Brain pericyte (primary cell): Measurements from ENCODE around the gene CRLF1.
"Not testable (repeated sequence)": the region's sequence is repeated elsewhere in the genome, so short reads cannot be mapped to it uniquely, and the experiment has no call there.

Source experiments
- DNase-seq: peaks from one replicate; pipeline ENCODE4 v3.0.0-alpha.2; 2012; ENCODE audit warnings: low read depth, low spot score

CRLF1 gene

DNA sequence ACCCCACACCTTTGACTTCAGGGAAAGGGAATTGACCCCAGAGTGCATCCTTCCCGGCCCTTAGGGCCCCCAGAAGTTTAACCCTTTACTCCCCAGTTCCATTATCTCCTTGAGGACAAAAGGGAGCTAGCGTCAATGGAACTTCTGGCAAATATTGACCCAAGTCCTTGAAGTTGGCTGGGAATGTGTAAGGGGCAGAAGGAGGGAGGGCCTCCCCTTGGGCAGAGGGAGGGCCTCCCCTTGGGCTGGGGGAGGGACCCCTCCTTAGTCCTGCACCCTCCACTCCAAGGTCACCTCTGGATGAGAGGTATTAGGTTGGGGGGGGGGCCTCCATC lies 3.1 kb upstream of the CRLF1 start:
- no peak for DNase-seq

DNA sequence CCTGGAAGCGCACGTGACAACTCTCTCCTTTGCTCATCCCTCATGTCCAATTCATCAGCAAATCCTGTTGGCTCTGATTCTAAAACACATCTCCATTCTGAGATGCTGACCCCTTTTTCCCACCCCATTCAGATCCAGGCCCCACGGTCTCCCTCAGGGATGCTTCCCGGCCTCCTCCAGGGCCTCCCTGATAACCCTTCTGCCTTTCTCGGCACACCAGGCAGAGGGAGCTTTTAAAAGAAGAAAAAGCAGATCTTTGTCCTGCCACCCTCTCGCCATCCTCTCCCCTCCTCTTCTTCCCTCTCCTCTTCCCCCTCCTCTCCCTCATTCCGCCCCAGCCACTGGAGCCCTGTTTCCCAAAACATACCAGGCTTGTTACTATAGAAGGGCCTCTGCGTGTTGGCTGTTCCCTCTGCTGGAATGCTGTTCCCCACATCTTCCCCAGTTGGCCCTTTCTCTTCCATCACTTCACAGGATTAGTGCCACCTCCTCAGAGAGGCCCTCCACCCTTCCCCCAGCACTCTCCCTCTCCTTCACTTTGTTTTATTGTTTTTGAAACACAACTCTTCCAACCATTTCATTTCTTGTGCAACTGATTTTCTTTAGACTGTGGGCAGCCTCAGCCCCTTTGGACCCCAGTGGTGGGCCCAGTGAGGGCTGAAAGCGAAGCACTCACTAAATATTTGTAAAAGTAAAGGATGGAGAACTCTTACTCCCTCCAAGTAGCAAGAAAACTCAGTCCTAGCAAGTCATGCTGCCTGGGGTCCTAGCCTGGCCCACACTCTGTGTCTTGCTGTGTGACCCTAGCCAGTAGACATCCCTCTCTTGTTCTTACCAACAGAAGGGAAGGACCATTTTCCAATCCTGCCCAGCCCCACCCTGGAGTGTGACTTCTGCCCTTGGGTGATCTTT lies 2.5 kb upstream of the CRLF1 start:
- DNase-seq: no peak

DNA sequence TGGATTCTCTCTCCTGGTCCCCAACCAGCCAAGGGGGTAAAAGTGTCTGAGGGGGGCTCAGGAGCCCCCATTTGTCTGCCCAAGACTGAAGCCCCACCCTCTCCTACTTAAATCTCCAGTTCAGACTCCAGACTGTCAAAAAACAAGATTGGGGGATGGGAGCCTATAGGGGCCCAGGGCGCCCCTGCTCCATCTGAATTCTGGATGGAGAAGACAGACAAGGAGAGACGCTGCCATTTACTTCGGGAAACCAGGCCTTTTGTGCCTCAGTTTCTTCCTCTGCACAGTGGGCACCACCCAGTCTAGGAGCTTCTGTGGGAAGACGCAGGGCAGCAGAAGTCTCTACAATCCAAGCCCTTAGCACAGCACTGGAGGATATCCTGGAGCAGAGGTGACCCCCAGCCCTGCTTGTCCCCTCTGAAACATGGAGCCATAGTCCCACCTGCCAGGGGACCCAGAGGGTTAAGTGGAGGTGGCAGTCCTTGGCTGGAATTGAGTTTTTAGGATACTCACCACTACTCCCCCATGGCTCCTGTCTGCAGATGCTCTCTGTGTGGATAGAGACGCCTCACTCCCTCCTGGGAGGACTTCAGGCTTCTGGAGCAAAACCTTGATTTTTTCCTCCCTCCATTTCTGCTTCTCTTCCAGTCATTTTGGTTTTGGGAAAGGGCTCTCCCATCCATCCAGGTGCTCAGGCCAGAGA lies 1.7 kb upstream of the CRLF1 start:
- no peak for DNase-seq

DNA sequence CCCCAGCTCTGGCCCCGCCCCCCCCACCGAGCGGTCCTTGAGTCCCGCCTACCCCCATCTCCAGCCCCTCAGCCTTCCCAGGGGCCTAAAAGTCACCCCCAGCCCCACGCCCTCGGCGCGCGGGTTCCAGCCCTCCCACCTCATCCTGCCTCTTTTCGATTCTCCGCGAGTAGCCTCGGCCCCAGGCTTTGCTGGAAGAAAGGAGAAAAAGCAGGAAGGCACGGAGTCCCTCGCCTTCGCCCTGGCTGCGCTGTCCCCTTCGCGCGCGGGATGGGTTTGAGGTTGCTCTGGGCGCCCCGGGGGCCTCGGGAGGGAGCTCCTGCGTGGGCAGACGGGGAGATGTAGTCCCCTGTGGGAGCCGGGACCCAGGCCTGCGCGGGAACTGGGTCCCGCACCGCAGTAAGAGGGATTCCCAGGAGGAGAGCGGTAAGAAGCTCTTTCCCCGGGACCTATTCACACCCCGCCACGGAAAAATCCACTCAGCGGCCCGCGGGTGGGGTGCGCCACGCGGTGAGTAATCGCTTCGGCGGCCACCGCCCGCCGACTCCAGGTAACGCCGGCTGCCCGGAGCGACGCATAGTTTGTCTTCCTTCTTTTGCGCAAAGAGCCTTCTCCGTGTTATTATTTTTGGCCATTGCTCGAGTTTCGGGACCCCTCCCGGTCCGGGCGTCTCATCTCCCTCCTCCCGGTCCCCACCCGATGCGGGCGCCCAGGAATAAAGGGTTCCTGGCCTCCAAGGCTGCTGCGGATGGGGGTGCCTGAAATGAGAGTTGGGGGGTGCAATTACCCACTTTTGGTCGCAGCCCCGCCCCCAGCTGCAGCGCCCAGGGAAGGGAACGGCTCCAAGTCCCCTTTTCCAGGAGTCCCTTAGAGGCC lies 865 bp upstream of the CRLF1 start:
- DNase-seq: no peak

DNA sequence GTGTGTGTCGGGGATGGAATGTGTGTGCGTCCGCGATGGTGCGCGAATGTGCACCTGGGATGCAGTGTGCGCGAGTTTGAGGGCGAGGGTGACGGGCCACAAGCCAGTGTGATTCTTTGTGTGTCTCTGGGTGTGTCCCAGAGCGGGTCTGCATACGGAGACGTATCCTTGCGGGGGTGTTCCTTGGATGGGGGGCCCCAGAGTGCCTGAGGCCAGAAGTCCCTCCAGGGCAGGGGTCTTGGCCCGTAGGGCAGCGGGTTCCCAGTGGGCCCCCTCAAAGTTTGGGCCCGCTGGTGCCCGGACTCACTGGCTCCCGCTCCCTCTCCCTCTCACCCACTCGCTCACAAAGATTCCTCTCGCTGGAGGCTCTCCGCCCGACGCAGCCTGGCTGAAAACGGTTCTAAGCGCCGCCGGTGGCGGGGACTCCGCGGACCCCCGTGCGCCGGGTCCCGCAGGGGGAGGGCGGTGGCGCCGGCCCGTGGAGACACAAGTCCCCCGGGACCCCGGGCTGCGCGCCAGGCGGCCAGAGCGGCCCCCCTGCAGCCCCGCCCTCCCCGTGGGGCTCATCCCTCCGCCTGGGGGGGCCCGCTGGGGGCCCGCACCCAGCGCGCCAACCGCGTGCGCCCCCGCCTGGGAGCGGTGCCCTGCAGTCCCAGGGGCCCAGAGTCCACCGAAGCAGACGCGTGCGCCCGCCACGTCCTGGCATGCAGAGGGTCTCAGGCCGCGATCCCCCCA lies 886 bp downstream of the CRLF1 start:
- no peak for DNase-seq

DNA sequence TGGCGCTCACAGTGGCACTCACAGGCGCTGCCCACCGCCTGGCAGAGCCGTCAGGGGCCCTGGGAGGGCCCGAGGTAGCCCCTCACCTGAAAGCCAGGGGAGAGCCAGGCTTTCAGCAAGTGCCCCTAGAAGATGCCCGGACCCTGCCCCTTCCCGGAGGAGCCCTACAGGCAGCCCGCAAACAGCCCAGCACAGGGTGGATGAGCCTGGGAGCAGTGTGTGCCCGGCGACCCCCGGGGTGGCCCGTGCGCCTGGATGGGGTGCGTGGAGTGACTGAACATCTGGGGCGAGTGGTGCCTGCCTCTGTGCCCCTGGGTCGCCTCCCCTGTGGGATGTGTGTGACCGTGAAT lies 1.4 kb downstream of the CRLF1 start:
- no peak for DNase-seq

DNA sequence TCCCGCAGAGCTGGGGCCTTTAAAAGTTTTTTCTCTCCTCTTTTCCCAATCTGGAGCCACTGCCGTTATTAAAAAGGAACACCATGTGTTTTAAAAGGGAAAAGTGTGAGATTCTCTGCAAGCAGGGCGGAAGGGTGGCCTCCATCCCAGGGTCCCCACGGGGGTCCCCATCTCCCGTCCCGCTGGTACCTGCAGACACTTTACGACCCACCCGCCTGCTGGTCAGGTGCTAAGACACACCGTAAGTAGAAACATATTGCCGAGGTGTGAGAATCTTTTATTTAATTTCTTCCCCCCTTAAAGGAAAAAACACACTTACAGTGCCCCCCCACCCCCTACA lies 1.8 kb downstream of the CRLF1 start:
- no peak for DNase-seq

DNA sequence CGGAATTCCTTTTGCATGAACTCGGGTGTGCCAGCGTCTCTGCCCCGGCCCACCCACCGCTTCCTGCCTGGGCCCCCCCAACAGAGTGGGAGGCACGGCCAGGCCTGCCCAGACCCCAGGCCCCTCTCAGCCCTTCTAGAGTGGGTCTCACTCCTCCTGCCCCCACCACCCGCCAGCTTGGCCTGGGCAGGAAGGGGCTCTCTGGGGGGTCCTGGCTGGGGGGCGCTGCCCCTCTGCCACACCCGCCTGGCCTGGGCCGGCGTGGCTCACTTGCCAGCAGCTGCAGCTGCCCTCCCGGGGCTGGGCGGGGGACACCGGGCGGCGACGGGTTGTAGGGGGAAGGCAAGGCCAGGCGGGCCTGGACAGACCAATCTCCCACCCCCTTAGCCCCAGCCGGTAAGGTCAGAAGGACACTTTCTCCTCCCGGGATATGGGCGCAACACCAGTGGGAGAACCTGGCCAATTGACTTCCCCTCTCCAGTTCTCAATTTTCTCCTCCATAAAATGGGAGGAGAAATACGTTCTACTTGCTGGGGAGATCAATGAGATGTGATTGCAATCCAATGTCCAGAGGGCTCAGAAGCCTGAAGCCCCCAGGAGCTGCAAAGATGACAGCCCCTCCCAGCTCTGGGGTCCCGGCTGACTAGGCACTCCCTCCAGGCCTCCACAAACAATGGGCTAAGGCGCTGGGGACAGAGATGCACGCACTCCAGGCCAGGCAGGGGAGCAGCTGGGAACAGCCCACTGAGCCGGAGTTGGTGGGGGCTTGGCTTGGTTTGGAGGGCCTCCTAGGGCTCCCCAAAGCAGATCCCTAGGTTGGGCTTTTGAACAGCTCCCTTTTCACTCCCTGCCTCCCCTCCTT lies 2.4 kb downstream of the CRLF1 start:
- no peak for DNase-seq

DNA sequence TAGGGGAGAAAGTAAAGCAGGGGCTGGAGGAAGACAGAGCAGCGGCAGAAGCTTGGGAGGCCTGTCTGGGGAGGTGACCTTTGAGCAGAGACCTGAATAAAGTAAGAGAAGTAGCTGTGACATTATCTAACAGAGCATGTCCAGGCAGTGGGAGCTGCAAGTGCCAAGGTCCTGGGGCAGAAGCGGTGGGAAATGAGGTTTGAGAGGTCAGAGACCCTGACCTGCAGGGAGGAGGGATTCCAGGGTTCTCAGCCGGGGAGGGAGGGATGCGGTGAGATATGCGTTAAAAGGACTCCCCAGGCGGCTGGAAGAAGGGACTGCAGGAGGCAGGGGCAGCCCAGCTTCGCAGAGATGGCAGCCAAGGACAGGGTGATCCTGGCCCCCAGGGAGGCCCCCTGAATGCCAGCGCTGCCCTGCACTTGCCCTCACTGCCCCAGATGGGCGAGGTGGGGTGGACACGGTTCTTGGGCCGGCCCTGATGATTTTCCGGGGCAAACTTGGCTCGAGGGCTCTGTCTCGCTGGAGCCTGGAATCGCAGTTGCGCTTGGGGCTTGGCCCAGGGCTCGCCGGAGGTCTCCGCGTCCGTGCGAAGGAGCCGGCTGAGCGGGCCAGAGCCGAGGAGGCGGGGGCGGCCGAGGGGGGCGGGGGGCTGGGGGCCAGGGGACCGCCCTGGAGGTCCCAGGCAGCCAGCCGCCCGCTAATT lies 3.2 kb downstream of the CRLF1 start:
- DNase-seq: no peak

DNA sequence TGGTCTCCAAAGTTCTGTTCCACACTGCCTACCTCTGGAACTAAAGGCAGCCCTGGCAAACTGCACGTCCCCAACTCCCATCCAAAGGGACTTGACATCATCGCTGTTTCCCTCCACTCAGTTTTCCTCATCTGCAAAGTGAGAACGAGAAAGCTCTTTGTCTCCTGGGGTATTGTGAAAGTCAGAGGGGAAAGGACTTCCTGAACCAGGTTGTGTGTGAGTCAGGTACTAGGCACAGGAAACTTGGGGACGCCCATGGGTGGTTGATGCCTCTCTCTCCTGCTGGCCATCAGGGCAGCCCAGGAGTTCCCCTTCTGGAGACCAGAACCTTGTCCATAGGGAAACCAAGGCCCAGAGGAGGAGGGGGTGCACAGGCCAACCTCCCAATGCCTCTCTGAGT lies 4.7 kb downstream of the CRLF1 start:
- no peak for DNase-seq

DNA sequence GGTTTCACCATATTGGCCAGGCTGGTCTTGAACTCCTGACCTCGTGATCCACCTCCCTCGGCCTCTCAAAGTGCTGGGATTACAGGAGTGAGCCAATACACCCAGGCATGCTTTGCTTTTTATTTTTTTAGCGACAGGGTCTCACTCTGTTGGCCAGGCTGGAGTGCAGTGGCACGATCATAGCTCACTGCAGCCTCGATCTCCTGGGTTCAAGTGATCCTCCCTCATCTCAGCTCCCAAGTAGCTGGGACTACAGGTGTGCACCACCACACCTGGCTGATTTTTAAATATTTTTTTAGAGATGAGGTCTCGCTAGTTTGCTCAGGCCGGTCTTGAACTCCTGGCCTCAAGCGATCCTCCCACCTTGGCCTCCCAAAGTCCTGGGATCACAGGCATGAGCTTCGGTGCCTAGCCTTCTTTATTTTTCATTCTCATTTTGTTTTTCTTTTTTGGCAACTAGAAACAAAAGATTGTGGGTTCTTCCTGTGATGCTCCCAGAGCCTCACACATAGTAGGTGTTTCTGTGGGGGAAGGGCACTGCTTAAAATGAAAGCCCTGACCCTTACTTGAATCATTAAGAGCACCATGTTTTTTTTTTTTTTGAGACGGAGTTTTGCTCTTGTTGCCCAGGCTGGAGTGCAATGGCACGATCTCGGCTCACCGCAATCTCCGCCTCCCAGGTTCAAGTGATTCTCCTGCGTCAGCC lies 5.8 kb downstream of the CRLF1 start:
- DNase-seq: not testable (repeated sequence)

DNA sequence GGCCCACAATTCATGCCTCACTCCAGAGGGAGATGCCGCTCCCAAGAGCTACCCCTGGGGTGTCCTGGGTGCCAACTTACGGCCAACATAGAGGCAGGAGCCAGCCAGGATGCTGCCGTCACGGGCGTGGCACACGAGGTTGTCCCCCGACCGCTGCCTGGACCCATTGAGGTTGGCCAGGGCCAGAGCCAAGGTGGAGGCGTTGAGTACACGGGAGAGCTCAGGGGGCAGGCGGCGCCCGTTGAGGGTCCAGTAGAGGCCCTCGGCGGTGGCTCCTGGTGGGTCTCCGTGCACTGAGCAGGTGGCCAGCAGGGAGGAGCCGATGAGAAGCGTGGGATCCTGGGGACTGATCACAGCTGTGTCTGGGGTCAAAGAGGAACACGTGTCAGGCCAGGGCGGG lies 7.1 kb downstream of the CRLF1 start:
- no peak for DNase-seq

DNA sequence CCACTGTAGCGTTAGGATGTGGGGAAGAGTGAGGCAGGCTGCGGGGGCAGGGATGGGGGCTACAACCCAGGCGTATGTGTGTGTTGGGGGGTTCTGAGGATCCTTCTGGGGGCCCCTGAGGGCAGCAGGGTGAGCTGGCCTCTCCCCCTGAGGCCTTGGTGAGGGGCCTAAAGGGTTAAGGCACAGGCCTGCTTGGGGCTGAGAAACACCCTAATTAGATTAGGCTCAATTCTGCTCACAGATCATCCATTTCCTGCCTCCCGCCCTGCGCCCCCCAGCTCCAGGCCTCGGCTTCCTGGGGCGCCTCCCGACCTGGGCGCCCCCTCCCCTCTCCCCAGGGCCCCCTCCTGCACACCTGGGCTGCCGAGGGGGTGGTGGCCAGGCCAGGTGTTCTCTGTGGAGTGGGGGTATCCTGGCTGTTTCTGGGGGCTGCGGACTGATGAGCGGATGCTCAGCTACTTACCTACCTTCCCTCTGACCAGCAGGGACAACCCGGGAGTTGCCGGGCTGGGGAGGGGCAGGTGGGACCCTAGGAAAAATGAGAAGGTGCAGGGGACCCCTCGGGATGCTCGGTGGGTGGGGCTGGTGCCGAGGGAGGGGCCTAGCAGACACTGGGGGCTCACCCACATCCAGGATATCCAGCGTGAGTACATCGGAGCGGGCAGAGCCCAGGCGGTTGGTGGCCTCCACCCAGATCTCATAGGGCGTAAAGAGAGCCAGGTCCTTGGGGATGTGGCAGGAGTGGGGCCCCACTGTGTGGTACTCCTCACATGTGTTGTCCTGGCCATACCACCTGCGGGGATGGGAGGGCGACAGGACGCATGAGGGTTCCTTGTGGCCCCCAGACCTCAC lies 8.6 kb downstream of the CRLF1 start:
- DNase-seq: no peak

DNA sequence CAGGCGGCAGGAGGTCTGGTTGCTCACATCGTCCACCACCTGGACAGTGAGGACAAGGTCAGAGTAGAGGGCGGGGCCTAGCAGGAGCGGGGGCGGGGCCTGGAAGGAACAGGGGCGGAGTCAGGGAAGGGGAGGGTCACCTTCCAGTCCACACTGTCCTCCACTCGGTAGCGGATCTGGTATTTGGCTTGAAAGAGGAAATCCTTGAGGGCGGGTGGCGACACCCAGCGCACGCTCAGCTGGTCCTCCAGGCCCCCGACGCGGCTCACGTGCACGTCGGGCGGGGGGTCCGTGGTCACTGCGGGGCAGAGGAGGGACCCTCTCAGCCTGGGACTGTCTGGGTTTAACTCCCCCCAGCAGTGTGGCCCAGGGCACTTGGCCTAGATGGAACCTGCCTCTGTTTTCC lies 9.8 kb downstream of the CRLF1 start:
- no peak for DNase-seq

DNA sequence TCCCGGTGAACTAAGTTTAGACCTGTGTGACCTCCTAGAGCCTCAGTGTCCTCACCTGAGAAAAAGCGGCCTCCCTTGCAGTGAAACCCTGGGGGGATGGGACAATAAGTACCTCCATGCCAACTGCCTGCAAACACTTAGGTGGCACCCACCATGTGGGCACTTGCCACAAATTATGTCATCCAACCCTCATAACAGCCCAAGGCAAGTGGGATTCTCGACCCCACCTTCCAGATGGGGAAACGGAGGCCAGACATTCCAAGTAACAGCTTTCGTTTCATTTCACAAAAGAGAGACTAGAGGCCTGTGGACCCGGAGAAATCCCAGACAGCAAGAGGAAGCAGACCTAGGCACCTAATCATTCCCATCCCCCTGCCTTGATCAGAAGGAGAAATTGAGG lies 11.1 kb downstream of the CRLF1 start:
- no peak for DNase-seq

DNA sequence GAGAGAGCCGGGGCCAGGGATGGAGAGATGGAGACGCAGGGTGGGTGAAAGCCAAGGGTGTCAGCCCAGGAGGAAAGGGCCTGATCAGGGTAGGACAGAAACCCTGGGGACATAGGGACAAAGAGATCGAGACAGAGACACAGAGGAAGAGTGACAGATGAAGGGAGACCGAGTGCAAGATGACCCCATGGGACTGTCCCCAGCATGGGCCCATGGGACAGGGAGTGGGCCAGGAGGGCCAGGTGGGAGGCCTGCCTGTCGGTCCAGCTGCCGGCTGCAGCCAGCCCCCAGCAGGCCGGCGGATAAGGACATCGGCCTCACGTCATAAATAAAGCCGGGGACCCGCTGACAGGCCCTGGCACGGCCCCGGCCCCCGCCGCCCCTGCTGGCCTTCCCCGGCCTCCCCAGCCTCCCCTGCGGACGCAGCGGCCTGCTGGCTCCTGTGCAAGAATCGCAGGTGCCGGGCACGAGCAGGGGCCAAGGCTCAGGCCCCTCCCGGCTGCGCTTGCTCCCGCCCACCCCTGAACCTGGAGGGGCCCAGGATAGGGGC lies 11.7 kb downstream of the CRLF1 start:
- DNase-seq: no peak

DNA sequence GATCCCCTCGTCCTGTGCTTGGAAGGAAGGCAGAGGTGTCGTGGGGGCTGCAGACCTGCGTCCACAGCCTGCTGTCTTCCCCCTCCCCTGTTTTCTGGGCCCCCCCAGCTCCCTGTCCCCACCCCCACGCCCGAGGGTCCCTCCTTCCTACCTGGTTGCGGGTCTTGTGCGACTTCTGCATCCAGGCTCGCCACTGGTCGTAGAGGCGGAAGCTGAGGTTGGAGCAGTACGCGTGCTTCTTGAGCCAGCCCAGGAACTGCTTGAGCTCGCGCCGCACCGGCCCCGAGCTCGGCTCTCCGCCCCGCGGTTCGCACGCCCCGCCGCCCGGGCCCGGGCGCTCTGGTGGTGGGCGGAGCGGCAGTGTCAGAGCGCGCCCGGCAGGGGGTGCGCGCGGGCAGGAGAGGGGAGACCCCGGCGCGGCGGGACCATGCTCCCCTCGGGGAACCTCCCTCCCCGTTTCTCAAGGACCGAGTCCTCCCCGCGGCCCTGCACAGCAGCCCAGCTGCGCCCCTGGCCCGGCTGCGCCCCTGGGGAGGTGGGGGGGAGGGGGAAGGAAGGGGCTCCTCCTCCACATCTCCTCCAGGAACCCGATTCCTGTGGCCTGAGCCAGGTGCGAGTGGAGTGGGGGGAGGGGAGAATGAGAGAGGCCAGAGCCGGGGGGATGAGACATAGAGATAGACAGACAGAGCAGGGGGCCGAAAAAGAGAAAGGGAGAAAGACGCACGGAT lies 12.3 kb downstream of the CRLF1 start:
- DNase-seq: no peak
